Keratinocyte (primary cell): ENCODE results near the gene AGAP1. TPM values are rescaled to one million over a fixed set of nuclear protein-coding genes. Genes with fewer than 3 reads are reported as not detected.

Experiments used
- DNase-seq: peaks from one replicate; pipeline ENCODE4 v3.0.0-alpha.2; 2011; ENCODE audit warnings: low read depth, missing footprints, low spot score
- FAIRE-seq: peaks from 2 replicates; lab custom pipeline; 2011; peaks lifted over from hg19 to GRCh38; lab: Jason Lieb, UNC
- H2AFZ ChIP-seq: 2 replicates; pipeline ENCODE4 v1.6.0; 2012; ENCODE audit warnings: low read length, control low read depth, inconsistent platforms; ENCODE audit not compliant: control insufficient read depth
- H3K27ac ChIP-seq: 2 replicates; pipeline ENCODE4 v1.5.1; 2011; ENCODE audit warnings: low read length; ENCODE audit not compliant: control insufficient read depth, insufficient read depth
- H3K27me3 ChIP-seq: 3 replicates; pipeline ENCODE4 v1.6.0; 2011; ENCODE audit warnings: low read length; ENCODE audit not compliant: control insufficient read depth, insufficient read depth; ENCODE audit errors: extremely low read depth
- H3K36me3 ChIP-seq, 2 experiments: 2 replicates in 1 of 2; 3 replicates in 1 of 2; pipeline ENCODE4 v1.5.1; 2011; ENCODE audit warnings: low read length in 2 of 2, mild to moderate bottlenecking in 1 of 2; ENCODE audit not compliant: control insufficient read depth in 2 of 2, insufficient read depth in 2 of 2; ENCODE audit errors: extremely low read depth in 1 of 2
- H3K4me1 ChIP-seq: 3 replicates; pipeline ENCODE4 v1.5.1; 2011; ENCODE audit warnings: low read length; ENCODE audit not compliant: control insufficient read depth, insufficient read depth; ENCODE audit errors: extremely low read depth
- H3K4me2 ChIP-seq: 3 replicates; pipeline ENCODE4 v1.6.0; 2011; ENCODE audit warnings: low read depth, low read length; ENCODE audit not compliant: control insufficient read depth, insufficient read depth; ENCODE audit errors: extremely low read depth
- H3K4me3 ChIP-seq, 3 experiments: fragments of 200-600 bp in 1 of 3; sonication (generic) in 1 of 3; 2 replicates in 2 of 3; 3 replicates in 1 of 3; pipeline ENCODE4 v1.5.1; 2011 to 2016; ENCODE audit warnings: low read length in 3 of 3, mild to moderate bottlenecking in 3 of 3, control low read depth in 2 of 3, inconsistent platforms in 1 of 3, low read depth in 1 of 3, mixed read lengths in 1 of 3, mixed run types in 1 of 3, moderate library complexity in 1 of 3; ENCODE audit not compliant: control insufficient read depth in 2 of 3, insufficient read depth in 2 of 3; ENCODE audit errors: extremely low read depth in 1 of 3
- H3K79me2 ChIP-seq: 2 replicates; pipeline ENCODE4 v1.6.0; 2012; ENCODE audit warnings: low read length; ENCODE audit not compliant: control insufficient read depth, insufficient read depth
- H3K9ac ChIP-seq: 3 replicates; pipeline ENCODE4 v1.6.0; 2011; ENCODE audit warnings: low read length; ENCODE audit not compliant: control insufficient read depth, insufficient read depth; ENCODE audit errors: extremely low read depth
- H3K9me1 ChIP-seq: 3 replicates; pipeline ENCODE4 v1.6.0; 2011; ENCODE audit warnings: low read length; ENCODE audit not compliant: control insufficient read depth, insufficient read depth; ENCODE audit errors: extremely low read depth
- H3K9me3 ChIP-seq: 2 replicates; pipeline ENCODE4 v1.5.1; 2012; ENCODE audit warnings: low read depth, low read length; ENCODE audit not compliant: control insufficient read depth
- H4K20me1 ChIP-seq: 3 replicates; pipeline ENCODE4 v1.6.0; 2011; ENCODE audit warnings: low read length; ENCODE audit not compliant: control insufficient read depth, insufficient read depth; ENCODE audit errors: extremely low read depth
- dilution Hi-C: fragments of 300-500 bp; cut with MboI; formaldehyde crosslinking; loops from one replicate; pipeline ENCODE4 v1.7.0; 2020; ENCODE audit warnings: low sequenced_read_pairs; ENCODE audit not compliant: extremely low pct_ligation_motif_present
- polyA plus RNA-seq, 5 experiments: library from polyadenylated mRNA; depleted of rRNA in 3 of 5; stranded (reverse) in 3 of 5; stranded (forward) in 1 of 5; unstranded in 1 of 5; fragments of >200 nt; gene quantifications; 1 replicate in 1 of 5; 2 replicates in 3 of 5; 3 replicates in 1 of 5; pipeline versions ENCODE4 v1.2.1 to v1.2.3, GENCODE V29; 2011 to 2012; ENCODE audit warnings: missing spikeins in 2 of 5, low read depth in 1 of 5, low replicate concordance in 1 of 5
- TF ChIP-seq, protein P1 (sequence below), 3 experiments: IDR thresholded peaks in 1 of 3; conservative IDR thresholded peaks in 1 of 3; optimal IDR thresholded peaks in 1 of 3; 2 replicates in 2 of 3; 3 replicates in 1 of 3; pipeline versions ENCODE3 to v1.5.1; 2011; ENCODE audit warnings: low read length in 3 of 3, mild to moderate bottlenecking in 3 of 3, moderate library complexity in 2 of 3, control low read depth in 1 of 3, inconsistent platforms in 1 of 3; ENCODE audit not compliant: insufficient read depth in 2 of 3; ENCODE audit errors: extremely low read depth in 1 of 3

AGAP1 gene
- polyA plus RNA-seq, 1 donor (not counting 4 experiments of a cell fraction or from before 2014, with no cell fraction given): 12.6 TPM

DNA sequence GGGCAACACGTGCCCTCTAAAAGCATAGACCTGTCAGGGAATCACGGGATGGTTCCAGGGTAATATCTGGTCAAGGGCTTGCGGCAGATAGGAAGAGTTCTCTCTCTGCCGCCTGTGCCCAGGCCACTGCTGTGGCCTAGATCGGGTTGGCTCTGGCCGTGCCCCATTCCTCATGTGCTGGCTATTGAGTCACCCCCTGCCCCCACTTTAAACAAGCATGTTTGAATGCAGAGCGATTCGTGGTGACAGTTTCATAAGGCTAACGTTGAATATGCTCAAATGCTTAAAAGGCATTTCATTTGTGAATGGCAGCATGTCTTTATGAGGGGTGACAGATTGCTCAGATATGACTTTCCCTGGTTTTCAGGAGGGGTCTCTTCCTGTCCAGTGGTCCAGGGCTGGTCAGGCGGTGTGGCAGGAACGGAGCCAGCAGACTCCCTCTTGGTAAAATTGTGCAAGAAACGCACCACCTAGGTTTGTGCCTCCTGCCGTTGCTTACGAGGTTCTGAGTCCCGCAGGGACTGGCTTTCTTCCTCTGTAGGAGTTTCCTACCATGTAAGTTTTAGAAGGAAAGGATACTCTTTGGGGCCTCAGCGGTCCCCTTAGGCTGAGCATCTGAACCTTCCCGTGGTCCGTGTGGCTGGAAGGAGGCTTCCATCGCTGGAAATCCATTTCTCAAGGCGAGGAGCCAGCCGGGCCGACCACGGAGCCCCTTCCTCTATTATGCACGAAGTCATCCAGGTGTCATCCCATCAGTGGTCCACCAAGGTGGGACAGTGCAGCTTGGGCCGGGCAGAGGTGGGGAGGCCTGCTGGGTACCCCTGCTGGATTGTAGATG, 50.2 kb downstream of the AGAP1 start:
- TF ChIP-seq, protein P1, sequence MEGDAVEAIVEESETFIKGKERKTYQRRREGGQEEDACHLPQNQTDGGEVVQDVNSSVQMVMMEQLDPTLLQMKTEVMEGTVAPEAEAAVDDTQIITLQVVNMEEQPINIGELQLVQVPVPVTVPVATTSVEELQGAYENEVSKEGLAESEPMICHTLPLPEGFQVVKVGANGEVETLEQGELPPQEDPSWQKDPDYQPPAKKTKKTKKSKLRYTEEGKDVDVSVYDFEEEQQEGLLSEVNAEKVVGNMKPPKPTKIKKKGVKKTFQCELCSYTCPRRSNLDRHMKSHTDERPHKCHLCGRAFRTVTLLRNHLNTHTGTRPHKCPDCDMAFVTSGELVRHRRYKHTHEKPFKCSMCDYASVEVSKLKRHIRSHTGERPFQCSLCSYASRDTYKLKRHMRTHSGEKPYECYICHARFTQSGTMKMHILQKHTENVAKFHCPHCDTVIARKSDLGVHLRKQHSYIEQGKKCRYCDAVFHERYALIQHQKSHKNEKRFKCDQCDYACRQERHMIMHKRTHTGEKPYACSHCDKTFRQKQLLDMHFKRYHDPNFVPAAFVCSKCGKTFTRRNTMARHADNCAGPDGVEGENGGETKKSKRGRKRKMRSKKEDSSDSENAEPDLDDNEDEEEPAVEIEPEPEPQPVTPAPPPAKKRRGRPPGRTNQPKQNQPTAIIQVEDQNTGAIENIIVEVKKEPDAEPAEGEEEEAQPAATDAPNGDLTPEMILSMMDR (optimal IDR thresholded peaks at IDR 0.05 in 1 of 3, IDR thresholded peaks at IDR 0.05 in 1 of 3, conservative IDR thresholded peaks at IDR 0.05 in 1 of 3; ENCODE audit: extremely low read depth in 1 of 3, insufficient read depth in 2 of 3, low read length in 3 of 3): no peak
- no peaks in the 10 kb centered on the region for H3K27me3 ChIP-seq
- dilution Hi-C loops: no loop called here
- FAIRE-seq (no peak), DNase-seq (no peak)
- H3K9ac ChIP-seq: no peak overlapping the region
- peaks cover 10% of the 10 kb centered on the region for H4K20me1 ChIP-seq
- H2AFZ ChIP-seq: no peak overlapping the region
- no peaks in the 10 kb centered on the region for H3K9me3 ChIP-seq
- H3K4me3 ChIP-seq: no peak overlapping the region
- no peaks in the 10 kb centered on the region for H3K36me3 ChIP-seq
- peaks cover 34% of the 10 kb centered on the region for H3K79me2 ChIP-seq
- H3K9me1 ChIP-seq: no peaks in the 10 kb centered on the region
- no peak overlapping the region for H3K4me2 ChIP-seq
- no peak overlapping the region for H3K27ac ChIP-seq
- peaks cover 6% of the 10 kb centered on the region for H3K4me1 ChIP-seq

DNA sequence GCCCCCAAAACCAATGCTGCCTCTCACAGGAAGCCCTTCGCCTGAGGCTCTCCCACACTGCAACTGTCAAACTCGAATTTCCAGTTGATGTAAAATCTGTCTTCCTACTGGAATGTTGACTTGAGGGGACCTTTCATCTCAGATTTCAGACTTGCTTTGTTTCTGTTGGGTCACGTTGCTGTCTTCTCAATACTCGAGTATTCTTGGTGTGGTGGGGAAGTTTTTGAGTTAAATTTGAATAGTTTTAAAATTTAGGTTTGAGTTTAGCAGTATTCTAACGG, 50.8 kb downstream of the AGAP1 start:
- dilution Hi-C loops: no loop called here
- Histone ChIP-seq H3K27me3 (no peaks in the 10 kb centered on the region), H3K9me1 (no peaks in the 10 kb centered on the region), H3K9me3 (no peaks in the 10 kb centered on the region), H3K4me3 (no peak overlapping the region), H3K36me3 (no peaks in the 10 kb centered on the region), H3K9ac (no peak overlapping the region), H3K4me2 (no peak overlapping the region), H3K27ac (no peak overlapping the region), H3K4me1 (peaks cover 6% of the 10 kb centered on the region), H2AFZ (no peak overlapping the region), H3K79me2 (peaks cover 30% of the 10 kb centered on the region), H4K20me1 (peaks cover 10% of the 10 kb centered on the region)
- DNase-seq (no peak), FAIRE-seq (no peak)
- TF ChIP-seq, protein P1 (optimal IDR thresholded peaks at IDR 0.05 in 1 of 3, IDR thresholded peaks at IDR 0.05 in 1 of 3, conservative IDR thresholded peaks at IDR 0.05 in 1 of 3; ENCODE audit: extremely low read depth in 1 of 3, insufficient read depth in 2 of 3, low read length in 3 of 3): no peak
